Uterus (tissue), 2 donors: ENCODE measurements around the gene PANK4.

Experiments used
- CTCF ChIP-seq, 4 experiments: fragments of 200-600 bp in 2 of 4; fragments of 450-650 bp in 2 of 4; sonication (generic) in 2 of 4; IDR thresholded peaks; one replicate each; pipeline ENCODE4 v1.5.1; 2016 to 2019; ENCODE audit warnings: antibody characterized with exemption in 4 of 4, mild to moderate bottlenecking in 2 of 4, moderate library complexity in 1 of 4
- POLR2A ChIP-seq, 2 donors: fragments of 450-650 bp; IDR thresholded peaks; one replicate each; pipeline ENCODE4 v1.6.1; 2016; ENCODE audit warnings: antibody characterized with exemption in 2 of 2, mild to moderate bottlenecking in 1 of 2, moderate library complexity in 1 of 2

GRCh38 chr1:2554621-2555387, 28.4 kb upstream of the PANK4 start:
- TF ChIP-seq CTCF (IDR thresholded peaks at IDR 0.05) (peak in 2 of 4 experiments; percentile 34 to 35), POLR2A (IDR thresholded peaks at IDR 0.05) (no peak)
